HEK293T (cell line): ENCODE measurements around the gene VIPR2.
"Not testable (repeated sequence)": the region's sequence is repeated elsewhere in the genome, so short reads cannot be mapped to it uniquely, and the experiment has no call there.

ENCODE experiments used
- CTCF ChIA-PET: fragments of 350-600 bp; formaldehyde crosslinking; extraction: SDS; loops from one replicate; lab custom pipeline; 2021; ENCODE audit warnings: antibody characterized with exemption, inconsistent platforms; lab: Yijun Ruan, JAX
- POLR2A ChIA-PET: fragments of 350-600 bp; formaldehyde crosslinking; extraction: SDS; loops from one replicate; lab custom pipeline; 2020; ENCODE audit warnings: antibody characterized with exemption, inconsistent platforms; lab: Yijun Ruan, JAX
- DNase-seq: peaks from one replicate; pipeline ENCODE4 v3.0.0; 2012; ENCODE audit warnings: mixed read lengths; ENCODE audit errors: extremely low spot score
- ARNT ChIP-seq: fragments of 450-650 bp; IDR thresholded peaks from 2 replicates; pipeline ENCODE4 v1.6.1; 2017; ENCODE audit warnings: mild to moderate bottlenecking
- BHLHE40 ChIP-seq: fragments of 450-650 bp; IDR thresholded peaks from 2 replicates; pipeline ENCODE4 v1.6.1; 2016; ENCODE audit warnings: mild to moderate bottlenecking, moderate library complexity, borderline replicate concordance
- CTBP1 ChIP-seq: fragments of 450-650 bp; IDR thresholded peaks from 2 replicates; pipeline ENCODE4 v1.6.1; 2016; ENCODE audit warnings: borderline replicate concordance
- ELF4 ChIP-seq: fragments of 450-650 bp; IDR thresholded peaks from 2 replicates; pipeline ENCODE4 v1.6.1; 2017; ENCODE audit warnings: antibody characterized with exemption
- FOXA1 ChIP-seq: fragments of 450-650 bp; IDR thresholded peaks from 2 replicates; pipeline ENCODE4 v1.6.1; 2016; ENCODE audit warnings: mild to moderate bottlenecking
- FOXK2 ChIP-seq: fragments of 450-650 bp; IDR thresholded peaks from 2 replicates; pipeline ENCODE4 v1.6.1; 2016; ENCODE audit warnings: mild to moderate bottlenecking
- FOXM1 ChIP-seq: fragments of 450-650 bp; IDR thresholded peaks from 2 replicates; pipeline ENCODE4 v1.6.1; 2017; ENCODE audit warnings: mild to moderate bottlenecking, borderline replicate concordance
- HDGF ChIP-seq: fragments of 450-650 bp; IDR thresholded peaks from 2 replicates; pipeline ENCODE4 v1.6.1; 2017; ENCODE audit warnings: antibody characterized with exemption, borderline replicate concordance
- L3MBTL2 ChIP-seq: fragments of 450-650 bp; conservative IDR thresholded peaks from 2 replicates; pipeline ENCODE4 v1.6.1; 2016; ENCODE audit warnings: mild to moderate bottlenecking
- LEF1 ChIP-seq: fragments of 450-650 bp; IDR thresholded peaks from 2 replicates; pipeline ENCODE4 v1.6.1; 2017; ENCODE audit warnings: mild to moderate bottlenecking, borderline replicate concordance
- NFRKB ChIP-seq: fragments of 450-650 bp; IDR thresholded peaks from 2 replicates; pipeline ENCODE4 v1.6.1; 2016; ENCODE audit warnings: mild to moderate bottlenecking, moderate library complexity
- PKNOX1 ChIP-seq: fragments of 450-650 bp; IDR thresholded peaks from 2 replicates; pipeline ENCODE4 v1.6.1; 2016
- SP1 ChIP-seq: fragments of 450-650 bp; IDR thresholded peaks from 2 replicates; pipeline ENCODE4 v1.6.1; 2017
- SUZ12 ChIP-seq: fragments of 450-650 bp; IDR thresholded peaks from 2 replicates; pipeline ENCODE4 v1.6.1; 2016; ENCODE audit warnings: mild to moderate bottlenecking
- TARDBP ChIP-seq: fragments of 450-650 bp; IDR thresholded peaks from 2 replicates; pipeline ENCODE4 v1.6.1; 2016
- ZNF384 ChIP-seq: fragments of 450-650 bp; IDR thresholded peaks from 2 replicates; pipeline ENCODE4 v1.6.1; 2016

VIPR2 gene

GRCh38 chr7:159083001-159083697, 61.5 kb downstream of the VIPR2 start:
- no peak for DNase-seq
- POLR2A ChIA-PET, result interaction anchor here (0.6 kb wide), 1 partner anchor 245 kb away, joined by 3 read pairs; no protein-coding TSS in a partner anchor
- no peak for TF ChIP-seq LEF1
- TF ChIP-seq FOXK2, result no peak
- TF ChIP-seq ZNF384, result no peak
- no peak for TF ChIP-seq CTBP1
- no peak for TF ChIP-seq FOXM1
- no peak for TF ChIP-seq NFRKB
- TF ChIP-seq HDGF, result no peak
- no peak for TF ChIP-seq L3MBTL2
- TF ChIP-seq TARDBP, result no peak
- TF ChIP-seq ARNT, result no peak
- no peak for TF ChIP-seq PKNOX1
- TF ChIP-seq FOXA1, result no peak
- TF ChIP-seq SUZ12, result no peak
- no peak for TF ChIP-seq ELF4
- CTCF ChIA-PET, result interaction anchor here (1.4 kb wide), 1 partner anchor 106 kb away, joined by 3 read pairs; no protein-coding TSS in a partner anchor

GRCh38 chr7:159082075-159082474, 62.6 kb downstream of the VIPR2 start:
- DNase-seq, CTCF ChIA-PET: not testable (repeated sequence)

GRCh38 chr7:159078911-159079270, 65.8 kb downstream of the VIPR2 start:
- POLR2A ChIA-PET, result no interaction called here

More at GRCh38 chr7:159082075-159082474, 62.6 kb downstream of the VIPR2 start:
- POLR2A ChIA-PET, result not testable (repeated sequence)

GRCh38 chr7:159078193-159078910, 66.3 kb downstream of the VIPR2 start:
- TF ChIP-seq ELF4, result no peak
- TF ChIP-seq TARDBP, result no peak
- no peak for TF ChIP-seq LEF1
- no peak for TF ChIP-seq BHLHE40
- no peak for TF ChIP-seq FOXK2
- TF ChIP-seq PKNOX1, result no peak
- no peak for TF ChIP-seq FOXA1
- TF ChIP-seq SUZ12, result no peak
- no peak for TF ChIP-seq SP1
- no peak for TF ChIP-seq HDGF
- no peak for TF ChIP-seq CTBP1
- POLR2A ChIA-PET, result no interaction called here
- CTCF ChIA-PET, result no interaction called here
- no peak for DNase-seq

More at GRCh38 chr7:159078911-159079270, 65.8 kb downstream of the VIPR2 start:
- CTCF ChIA-PET, result no interaction called here
- TF ChIP-seq ARNT, result no peak
- TF ChIP-seq PKNOX1, result no peak
- TF ChIP-seq LEF1, result no peak
- TF ChIP-seq HDGF, result no peak
- no peak for DNase-seq

GRCh38 chr7:159076333-159076732, 68.3 kb downstream of the VIPR2 start:
- POLR2A ChIA-PET, result no interaction called here
- no peak for DNase-seq
- TF ChIP-seq TARDBP (no peak), NFRKB (no peak), FOXA1 (no peak), ELF4 (no peak), FOXK2 (no peak), ZNF384 (no peak), SP1 (no peak), FOXM1 (no peak), HDGF (no peak), LEF1 (no peak), BHLHE40 (no peak), L3MBTL2 (no peak), ARNT (no peak), PKNOX1 (no peak), SUZ12 (no peak), CTBP1 (no peak)
- CTCF ChIA-PET, result interaction anchor here (0.8 kb wide), 1 partner anchor 9 kb away, joined by 3 read pairs; no protein-coding TSS in a partner anchor
